Spleen (tissue), 7 donors: ENCODE results near the gene ALOX12B.

Experiments
- CTCF ChIP-seq, 11 experiments: fragments of 200-600 bp in 7 of 11; fragments of 450-650 bp in 4 of 11; sonication (generic) in 4 of 11; IDR thresholded peaks in 8 of 11; conservative IDR thresholded peaks in 3 of 11; 1 replicate in 7 of 11; 2 replicates in 4 of 11; pipeline versions ENCODE4 v1.4.0 to v1.8.0; 2016 to 2021; ENCODE audit warnings: antibody characterized with exemption in 11 of 11, inconsistent platforms in 4 of 11, mild to moderate bottlenecking in 1 of 11
- POLR2A ChIP-seq, 3 donors: fragments of 450-650 bp; IDR thresholded peaks; one replicate each; pipeline ENCODE4 v1.5.1; 2017; ENCODE audit warnings: antibody characterized with exemption in 3 of 3, mild to moderate bottlenecking in 1 of 3
- donor health status: DM: no; HTN: no; CAD: no; lungs with moderate emphysema.
- donor health status: DM: no; HTN: no; CAD: no.
- donor health status: DM: no; HTN: no; CAD: no.

GRCh38 chr17:8126491-8127066, 39.1 kb upstream of the ALOX12B start:
- TF ChIP-seq CTCF (IDR thresholded peaks at IDR 0.05 in 8 of 11, conservative IDR thresholded peaks at IDR 0.05 in 3 of 11) (no peak), POLR2A (IDR thresholded peaks at IDR 0.05) (no peak)
